Activated CD8-positive, alpha-beta T cell treated with anti-CD3 and anti-CD28 coated beads for 36 hours (primary cell): ENCODE measurements around the gene EMX2. TPM values are rescaled to one million over a fixed set of nuclear protein-coding genes. Genes with fewer than 3 reads are reported as not detected.
A peak's percentile ranks its signal among the peaks of the same experiment; 100 is the strongest.

Experiments used
- ATAC-seq: fragments of 200-7000 bp; cut with Tn5 transposase; one replicate; pipeline ENCODE4 v1.10.0; 2021; ENCODE audit warnings: mild to moderate bottlenecking, moderate library complexity
- CTCF ChIA-PET: fragments of 350-600 bp; sonication (Branson Sonifier 250); formaldehyde crosslinking; loops from one replicate; lab custom pipeline; 2021; ENCODE audit warnings: antibody characterized with exemption; lab: Charles Lee
- POLR2A ChIA-PET: fragments of 350-600 bp; sonication (Branson Sonifier 250); formaldehyde crosslinking; loops from one replicate; lab custom pipeline; 2021; ENCODE audit warnings: antibody characterized with exemption; lab: Charles Lee
- DNase-seq: peaks from one replicate; pipeline ENCODE4 v3.0.0-alpha.2; 2020
- H3K27ac Mint-ChIP-seq: one replicate; pipeline ENCODE4 v1.8.0; 2021; ENCODE audit warnings: mild to moderate bottlenecking, mixed read lengths
- H3K27me3 Mint-ChIP-seq: one replicate; pipeline ENCODE4 v1.8.0; 2021; ENCODE audit warnings: mixed read lengths
- H3K36me3 Mint-ChIP-seq: one replicate; pipeline ENCODE4 v1.8.0; 2021; ENCODE audit warnings: low read depth, mixed read lengths
- H3K4me1 Mint-ChIP-seq: one replicate; pipeline ENCODE4 v1.8.0; 2021; ENCODE audit warnings: low read depth, mixed read lengths
- H3K4me3 Mint-ChIP-seq: one replicate; pipeline ENCODE4 v1.8.0; 2021; ENCODE audit warnings: mild to moderate bottlenecking, moderate library complexity, mixed read lengths
- H3K9me3 Mint-ChIP-seq: one replicate; pipeline ENCODE4 v1.8.0; 2021; ENCODE audit warnings: mixed read lengths
- intact Hi-C: fragments of 100-400 bp; cut with micrococcal nuclease; formaldehyde crosslinking; loops from one replicate; pipeline ENCODE4 v1.10.0; 2022
- total RNA-seq, 2 experiments: library from RNA; stranded (reverse); gene quantifications; one replicate each; pipeline ENCODE4 v1.2.3, GENCODE V29; 2021
- TF ChIP-seq, protein P1 (sequence below): fragments of 200-600 bp; IDR thresholded peaks from one replicate; pipeline ENCODE4 v1.8.0; 2022; ENCODE audit warnings: antibody characterized with exemption, mild to moderate bottlenecking

The EMX2 gene
- total RNA-seq, 2 experiments from 2014 or later = not detected

- no peak overlapping the region for H3K27ac Mint-ChIP-seq
- ChIA-PET POLR2A (no interaction called here), CTCF (interaction anchor here (0.8 to 1.5 kb wide), 6 partner anchors 9 to 721 kb away, joined by 3 to 4 read pairs (median 3); no protein-coding TSS in a partner anchor)
These were observed 5.6 kb upstream of the EMX2 start for GRCh38 chr10:117536866-117537435.

DNA sequence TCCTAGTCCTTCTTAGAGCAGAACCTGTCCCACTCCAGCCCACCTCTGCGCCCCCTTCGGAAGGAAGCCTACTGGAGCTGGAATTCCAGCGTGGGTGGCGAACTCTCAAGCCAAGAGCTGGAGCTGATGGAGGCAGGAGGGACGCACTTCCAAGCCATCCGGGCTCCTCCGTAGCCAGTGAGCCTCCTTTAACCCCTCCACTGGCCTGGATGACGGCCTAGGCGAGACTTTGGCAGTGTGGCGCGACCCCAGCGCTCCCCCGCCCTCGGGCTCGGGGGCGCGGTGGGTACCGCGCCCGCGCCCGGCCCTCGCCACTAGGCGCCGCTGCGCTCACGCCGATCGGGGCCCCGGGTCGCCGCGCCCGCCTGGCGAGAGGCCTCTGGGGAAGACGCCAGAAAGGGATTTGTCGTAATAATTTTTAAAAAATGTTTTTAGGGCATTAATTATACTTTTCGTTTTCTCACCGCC is 5.1 kb upstream of the EMX2 start:
- no peak overlapping the region for H3K27ac Mint-ChIP-seq
- DNase-seq (no peak), ATAC-seq (no peak)
- no peaks in the 10 kb centered on the region for H3K36me3 Mint-ChIP-seq
- H3K27me3 Mint-ChIP-seq = peaks cover 66% of the 10 kb centered on the region
- H3K9me3 Mint-ChIP-seq = no peaks in the 10 kb centered on the region
- peaks cover 11% of the 10 kb centered on the region for H3K4me1 Mint-ChIP-seq
- H3K4me3 Mint-ChIP-seq = no peak overlapping the region
- intact Hi-C loops = loop anchor here (2.0 to 10.0 kb wide), 3 partner anchors 15 to 705 kb away; partner anchors contain the start of gene VAX1
- TF ChIP-seq, protein P1, sequence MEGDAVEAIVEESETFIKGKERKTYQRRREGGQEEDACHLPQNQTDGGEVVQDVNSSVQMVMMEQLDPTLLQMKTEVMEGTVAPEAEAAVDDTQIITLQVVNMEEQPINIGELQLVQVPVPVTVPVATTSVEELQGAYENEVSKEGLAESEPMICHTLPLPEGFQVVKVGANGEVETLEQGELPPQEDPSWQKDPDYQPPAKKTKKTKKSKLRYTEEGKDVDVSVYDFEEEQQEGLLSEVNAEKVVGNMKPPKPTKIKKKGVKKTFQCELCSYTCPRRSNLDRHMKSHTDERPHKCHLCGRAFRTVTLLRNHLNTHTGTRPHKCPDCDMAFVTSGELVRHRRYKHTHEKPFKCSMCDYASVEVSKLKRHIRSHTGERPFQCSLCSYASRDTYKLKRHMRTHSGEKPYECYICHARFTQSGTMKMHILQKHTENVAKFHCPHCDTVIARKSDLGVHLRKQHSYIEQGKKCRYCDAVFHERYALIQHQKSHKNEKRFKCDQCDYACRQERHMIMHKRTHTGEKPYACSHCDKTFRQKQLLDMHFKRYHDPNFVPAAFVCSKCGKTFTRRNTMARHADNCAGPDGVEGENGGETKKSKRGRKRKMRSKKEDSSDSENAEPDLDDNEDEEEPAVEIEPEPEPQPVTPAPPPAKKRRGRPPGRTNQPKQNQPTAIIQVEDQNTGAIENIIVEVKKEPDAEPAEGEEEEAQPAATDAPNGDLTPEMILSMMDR = peak; percentile 79
- ChIA-PET POLR2A (no interaction called here), CTCF (interaction anchor here (0.8 to 2.1 kb wide), 10 partner anchors 8 to 722 kb away, joined by 3 to 7 read pairs (median 3); no protein-coding TSS in a partner anchor)

More at GRCh38 chr10:117536866-117537435, 5.6 kb upstream of the EMX2 start:
- ATAC-seq = no peak
- Mint-ChIP-seq H3K4me1 (peaks cover 10% of the 10 kb centered on the region), H3K4me3 (no peak overlapping the region), H3K9me3 (no peaks in the 10 kb centered on the region), H3K27me3 (peaks cover 67% of the 10 kb centered on the region), H3K36me3 (no peaks in the 10 kb centered on the region)
- no peak for DNase-seq
- intact Hi-C loops = loop anchor here (2.0 to 10.0 kb wide), 3 partner anchors 16 to 705 kb away; partner anchors contain the start of gene VAX1
- TF ChIP-seq, protein P1 = no peak

DNA sequence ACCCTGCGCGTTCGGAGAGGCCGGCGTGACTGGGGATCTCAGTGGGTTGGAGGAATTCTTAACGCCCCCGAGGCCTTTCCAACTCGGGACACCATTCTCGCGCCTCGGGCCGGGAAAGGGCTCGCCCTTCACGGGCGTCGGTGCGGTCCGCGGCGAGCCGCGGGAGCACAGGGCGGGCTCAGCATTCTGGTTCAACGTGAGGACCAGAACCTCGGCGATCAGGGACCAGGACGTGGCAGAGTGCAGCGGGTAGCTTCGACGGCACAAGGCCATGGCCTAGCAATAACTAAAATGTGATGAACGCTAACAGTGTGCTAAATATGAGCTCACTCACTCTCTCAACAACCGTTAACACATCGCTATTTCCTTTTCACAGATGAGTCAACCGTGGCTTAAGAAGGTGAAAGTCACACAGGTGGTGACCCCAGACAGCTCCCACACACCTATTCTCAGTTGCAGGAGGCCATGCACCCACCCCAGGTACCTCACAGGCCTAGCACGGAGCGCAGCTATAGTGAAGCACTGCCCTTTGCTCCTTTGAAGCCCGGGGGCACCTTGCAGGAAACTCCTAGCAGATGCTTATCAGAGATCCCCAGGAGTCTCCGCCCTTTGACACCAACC is 4.5 kb upstream of the EMX2 start:
- ATAC-seq = peak; percentile 62
- peaks cover 66% of the 10 kb centered on the region for H3K27me3 Mint-ChIP-seq
- no peaks in the 10 kb centered on the region for H3K9me3 Mint-ChIP-seq
- DNase-seq = no peak
- no peak overlapping the region for H3K4me3 Mint-ChIP-seq
- H3K36me3 Mint-ChIP-seq = no peaks in the 10 kb centered on the region
- no peak overlapping the region for H3K27ac Mint-ChIP-seq
- ChIA-PET CTCF (interaction anchor here (0.6 to 2.1 kb wide), 12 partner anchors 9 to 885 kb away, joined by 3 to 7 read pairs (median 4); no protein-coding TSS in a partner anchor), POLR2A (no interaction called here)
- TF ChIP-seq, protein P1 = peak; percentile 10
- intact Hi-C loops = loop anchor here (2.0 to 10.0 kb wide), 3 partner anchors 15 to 704 kb away; partner anchors contain the start of gene VAX1
- peaks cover 13% of the 10 kb centered on the region for H3K4me1 Mint-ChIP-seq

GRCh38 chr10:117539361-117539773 is 3.2 kb upstream of the EMX2 start:
- H3K9me3 Mint-ChIP-seq = no peaks in the 10 kb centered on the region
- TF ChIP-seq, protein P1 = no peak
- no peak overlapping the region for H3K4me3 Mint-ChIP-seq
- no peak for ATAC-seq
- POLR2A ChIA-PET = no interaction called here
- no peak for DNase-seq
- no peak overlapping the region for H3K27ac Mint-ChIP-seq
- CTCF ChIA-PET = interaction anchor here (1.1 to 2.1 kb wide), 4 partner anchors 11 to 884 kb away, joined by 3 to 7 read pairs (median 7); no protein-coding TSS in a partner anchor
- H3K4me1 Mint-ChIP-seq = peaks cover 16% of the 10 kb centered on the region
- intact Hi-C loops = loop anchor here (5.0 to 10.0 kb wide), 2 partner anchors 405 to 703 kb away; partner anchors contain the start of gene VAX1
- no peaks in the 10 kb centered on the region for H3K36me3 Mint-ChIP-seq
- peaks cover 64% of the 10 kb centered on the region for H3K27me3 Mint-ChIP-seq
